PC-3 (cell line): ENCODE data around the gene SIRPG. TPM values are rescaled to one million over a fixed set of nuclear protein-coding genes. Genes with fewer than 3 reads are reported as not detected.

Source experiments
- ATAC-seq: fragments of 200-7000 bp; cut with Tn5 transposase; 2 replicates; pipeline ENCODE4 v1.9.1; 2020; ENCODE audit warnings: mild to moderate bottlenecking, moderate library complexity
- BruUV-seq: library from RNA; stranded (reverse); fragments of 400-500 nt; replicated peaks from 2 replicates; lab custom pipeline; 2021; lab: Mats Ljungman, UMichigan
- CTCF ChIA-PET: fragments of 300-600 bp; sonication (Branson Sonifier 250); formaldehyde crosslinking; loops from one replicate; lab custom pipeline; 2022; ENCODE audit warnings: antibody characterized with exemption; lab: Charles Lee
- POLR2A ChIA-PET: fragments of 300-600 bp; sonication (Branson Sonifier 250); formaldehyde crosslinking; loops from one replicate; lab custom pipeline; 2022; ENCODE audit warnings: antibody characterized with exemption; ENCODE audit not compliant: unreplicated experiment; lab: Charles Lee
- DNase-seq: peaks from one replicate; pipeline ENCODE4 v3.0.0-alpha.2; 2015
- H2AFZ ChIP-seq: fragments of 300-600 bp; sonication (generic); 2 replicates; pipeline ENCODE4 v1.6.0; 2016; ENCODE audit warnings: antibody characterized with exemption, low read length
- H3F3A ChIP-seq: fragments of 300-600 bp; sonication (generic); one replicate; pipeline ENCODE4 v1.6.0; 2017; ENCODE audit warnings: antibody characterized with exemption, low read length, control low read depth, mild to moderate bottlenecking; ENCODE audit not compliant: unreplicated experiment
- H3K27ac ChIP-seq: fragments of 300-600 bp; sonication (generic); 2 replicates; pipeline ENCODE4 v1.5.1; 2016; ENCODE audit warnings: mild to moderate bottlenecking, low read length
- H3K27me3 ChIP-seq: fragments of 300-600 bp; sonication (generic); 2 replicates; pipeline ENCODE4 v1.6.1; 2016; ENCODE audit warnings: low read length, mixed read lengths
- H3K36me3 ChIP-seq: fragments of 300-600 bp; sonication (generic); 2 replicates; pipeline ENCODE4 v1.6.1; 2016; ENCODE audit warnings: low read depth, mixed run types, low read length, mixed read lengths
- H3K4me1 ChIP-seq: fragments of 300-600 bp; sonication (generic); 2 replicates; pipeline ENCODE4 v1.5.1; 2016; ENCODE audit warnings: low read length; ENCODE audit not compliant: insufficient read depth
- H3K4me2 ChIP-seq: fragments of 300-600 bp; sonication (generic); 2 replicates; pipeline ENCODE4 v1.6.0; 2016; ENCODE audit warnings: low read length
- H3K4me3 ChIP-seq: fragments of 300-600 bp; sonication (generic); 2 replicates; pipeline ENCODE4 v1.5.1; 2016; ENCODE audit warnings: mild to moderate bottlenecking, low read length, mixed read lengths
- H3K79me2 ChIP-seq: fragments of 300-600 bp; sonication (generic); 2 replicates; pipeline ENCODE4 v1.6.1; 2017; ENCODE audit warnings: low read length, mixed read lengths
- H3K9ac ChIP-seq: fragments of 300-600 bp; sonication (generic); 2 replicates; pipeline ENCODE4 v1.6.0; 2016; ENCODE audit warnings: mild to moderate bottlenecking, low read length
- H3K9me2 ChIP-seq: fragments of 300-600 bp; sonication (generic); replicated peaks from 2 replicates; pipeline ENCODE4 v1.6.1; 2016; ENCODE audit warnings: mixed run types, low read length, mixed read lengths
- H3K9me3 ChIP-seq: fragments of 300-600 bp; sonication (generic); 2 replicates; pipeline ENCODE4 v1.6.1; 2016; ENCODE audit warnings: low read length, mixed read lengths
- H4K20me1 ChIP-seq: fragments of 300-600 bp; sonication (generic); 2 replicates; pipeline ENCODE4 v1.6.1; 2016; ENCODE audit warnings: low read length, mixed read lengths
- CTCF ChIP-seq: fragments of 300-600 bp; sonication (generic); conservative IDR thresholded peaks from 2 replicates; pipeline ENCODE4 v1.5.1; 2017; ENCODE audit warnings: antibody characterized with exemption, low read depth, mild to moderate bottlenecking, low read length
- EZH2 ChIP-seq: fragments of 300-600 bp; sonication (generic); IDR thresholded peaks from one replicate; pipeline ENCODE4 v1.6.1; 2017; ENCODE audit warnings: antibody characterized with exemption, mild to moderate bottlenecking, low read length; ENCODE audit not compliant: unreplicated experiment
- EZH2phosphoT487 ChIP-seq: fragments of 300-600 bp; sonication (generic); IDR thresholded peaks from 2 replicates; pipeline ENCODE4 v1.6.1; 2018; ENCODE audit warnings: mild to moderate bottlenecking, antibody characterized with exemption, low read length, borderline replicate concordance
- intact Hi-C: fragments of 100-400 bp; cut with micrococcal nuclease; formaldehyde crosslinking; loops from 2 replicates; pipeline ENCODE4 v1.9.0; 2023
- total RNA-seq: library from RNA; depleted of rRNA; stranded (reverse); fragments of >200 nt; gene quantifications from 2 replicates; pipeline ENCODE4 v1.2.3, GENCODE V29; 2014

SIRPG gene
- total RNA-seq, 1 experiment from 2014 or later, result not detected

- intact Hi-C loops, result loop anchor here (2.0 kb wide), 1 partner anchor 56 kb away; no protein-coding TSS in a partner anchor
- CTCF ChIA-PET, result no interaction called here
- POLR2A ChIA-PET, result interaction anchor here (0.6 kb wide), 1 partner anchor 41 kb away, joined by 4 read pairs; no protein-coding TSS in a partner anchor
Observed at GRCh38 chr20:1625083-1625690, 32.4 kb downstream of the SIRPG start.

GRCh38 chr20:1623501-1624205, 33.9 kb downstream of the SIRPG start:
- Histone ChIP-seq H3K9me2 (no peaks in the 10 kb centered on the region), H3K27me3 (no peaks in the 10 kb centered on the region), H4K20me1 (no peaks in the 10 kb centered on the region), H3F3A (no peaks in the 10 kb centered on the region), H3K9me3 (no peaks in the 10 kb centered on the region), H3K4me1 (peaks cover 31% of the 10 kb centered on the region), H3K9ac (no peak overlapping the region), H3K27ac (peak overlapping the region; percentile 65), H3K79me2 (no peaks in the 10 kb centered on the region), H3K4me2 (no peak overlapping the region), H3K36me3 (no peaks in the 10 kb centered on the region), H3K4me3 (no peak overlapping the region), H2AFZ (no peak overlapping the region)
- ChIA-PET POLR2A (interaction anchor here (0.6 kb wide), 1 partner anchor 681 kb away, joined by 3 read pairs; no protein-coding TSS in a partner anchor), CTCF (no interaction called here)
- intact Hi-C loops, result loop anchor here (2.0 kb wide), 1 partner anchor 55 kb away; no protein-coding TSS in a partner anchor
- peak; percentile 1 for DNase-seq
- ATAC-seq, result no peak
- BruUV-seq, result no TSS peak
- TF ChIP-seq CTCF, result no peak
- TF ChIP-seq EZH2, result no peak
- TF ChIP-seq EZH2phosphoT487, result no peak

More at GRCh38 chr20:1625083-1625690, 32.4 kb downstream of the SIRPG start:
- Histone ChIP-seq H2AFZ (peak overlapping the region; percentile 47), H3K36me3 (no peaks in the 10 kb centered on the region), H4K20me1 (no peaks in the 10 kb centered on the region), H3K4me1 (peaks cover 31% of the 10 kb centered on the region), H3K9me2 (no peaks in the 10 kb centered on the region), H3K79me2 (no peaks in the 10 kb centered on the region), H3K4me3 (no peak overlapping the region), H3K9ac (peak overlapping the region; percentile 23; the same call in 1 of the 2 replicates), H3K9me3 (no peaks in the 10 kb centered on the region), H3K27ac (peak overlapping the region; percentile 65), H3F3A (no peaks in the 10 kb centered on the region), H3K4me2 (no peak overlapping the region), H3K27me3 (no peaks in the 10 kb centered on the region)
- ATAC-seq (peak; percentile 18), DNase-seq (peak; percentile 42)
- no TSS peak for BruUV-seq
- TF ChIP-seq EZH2 (no peak), CTCF (no peak), EZH2phosphoT487 (no peak)
